BE2C (cell line): ENCODE data around the gene CFAP299.

Source experiments
- DNase-seq: peaks from one replicate; pipeline ENCODE4 v3.0.0-alpha.2; 2020
- H3K27me3 ChIP-seq: fragments of 250-450 bp; sonication (Bioruptor Pico); 2 replicates; pipeline ENCODE4 v1.5.1; 2020; ENCODE audit warnings: mild to moderate bottlenecking
- H3K36me3 ChIP-seq: fragments of 250-450 bp; sonication (Bioruptor Pico); 2 replicates; pipeline ENCODE4 v1.5.1; 2020; ENCODE audit warnings: mild to moderate bottlenecking
- H3K4me1 ChIP-seq: fragments of 250-450 bp; sonication (Bioruptor Pico); 2 replicates; pipeline ENCODE4 v1.5.1; 2020
- H3K4me3 ChIP-seq: 2 replicates; pipeline ENCODE4 v1.5.1; 2011; ENCODE audit warnings: low read depth, low read length
- H3K9me3 ChIP-seq: fragments of 250-450 bp; sonication (Bioruptor Pico); 2 replicates; pipeline ENCODE4 v1.5.1; 2020
- TF ChIP-seq, protein P1 (sequence below): IDR thresholded peaks from 2 replicates; pipeline ENCODE4 v1.5.1; 2012; ENCODE audit warnings: mild to moderate bottlenecking, low read depth, low read length

CFAP299 gene

DNA sequence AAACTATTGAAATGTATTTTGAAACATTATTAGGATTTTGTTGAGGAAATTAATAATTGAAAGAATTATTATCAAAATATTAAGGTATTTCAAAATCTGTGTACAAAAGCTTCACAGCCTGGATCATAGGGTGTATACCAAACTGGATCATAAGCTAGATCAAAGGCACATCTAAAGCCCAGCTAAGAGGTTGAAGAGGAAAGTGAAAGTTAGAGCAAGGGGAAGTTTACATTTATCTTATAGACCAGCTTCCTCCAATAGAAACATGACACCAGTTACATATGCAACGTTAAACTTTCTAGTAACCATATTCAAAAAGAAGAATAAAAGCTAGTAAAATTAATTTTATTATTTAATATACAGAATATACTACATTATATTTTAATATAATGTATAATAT, 467.8 kb downstream of the CFAP299 start:
- Histone ChIP-seq H3K9me3 (no peaks in the 10 kb centered on the region), H3K27me3 (no peaks in the 10 kb centered on the region), H3K36me3 (no peaks in the 10 kb centered on the region), H3K4me1 (no peaks in the 10 kb centered on the region), H3K4me3 (no peak overlapping the region)
- DNase-seq = no peak
- TF ChIP-seq, protein P1, sequence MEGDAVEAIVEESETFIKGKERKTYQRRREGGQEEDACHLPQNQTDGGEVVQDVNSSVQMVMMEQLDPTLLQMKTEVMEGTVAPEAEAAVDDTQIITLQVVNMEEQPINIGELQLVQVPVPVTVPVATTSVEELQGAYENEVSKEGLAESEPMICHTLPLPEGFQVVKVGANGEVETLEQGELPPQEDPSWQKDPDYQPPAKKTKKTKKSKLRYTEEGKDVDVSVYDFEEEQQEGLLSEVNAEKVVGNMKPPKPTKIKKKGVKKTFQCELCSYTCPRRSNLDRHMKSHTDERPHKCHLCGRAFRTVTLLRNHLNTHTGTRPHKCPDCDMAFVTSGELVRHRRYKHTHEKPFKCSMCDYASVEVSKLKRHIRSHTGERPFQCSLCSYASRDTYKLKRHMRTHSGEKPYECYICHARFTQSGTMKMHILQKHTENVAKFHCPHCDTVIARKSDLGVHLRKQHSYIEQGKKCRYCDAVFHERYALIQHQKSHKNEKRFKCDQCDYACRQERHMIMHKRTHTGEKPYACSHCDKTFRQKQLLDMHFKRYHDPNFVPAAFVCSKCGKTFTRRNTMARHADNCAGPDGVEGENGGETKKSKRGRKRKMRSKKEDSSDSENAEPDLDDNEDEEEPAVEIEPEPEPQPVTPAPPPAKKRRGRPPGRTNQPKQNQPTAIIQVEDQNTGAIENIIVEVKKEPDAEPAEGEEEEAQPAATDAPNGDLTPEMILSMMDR = no peak

DNA sequence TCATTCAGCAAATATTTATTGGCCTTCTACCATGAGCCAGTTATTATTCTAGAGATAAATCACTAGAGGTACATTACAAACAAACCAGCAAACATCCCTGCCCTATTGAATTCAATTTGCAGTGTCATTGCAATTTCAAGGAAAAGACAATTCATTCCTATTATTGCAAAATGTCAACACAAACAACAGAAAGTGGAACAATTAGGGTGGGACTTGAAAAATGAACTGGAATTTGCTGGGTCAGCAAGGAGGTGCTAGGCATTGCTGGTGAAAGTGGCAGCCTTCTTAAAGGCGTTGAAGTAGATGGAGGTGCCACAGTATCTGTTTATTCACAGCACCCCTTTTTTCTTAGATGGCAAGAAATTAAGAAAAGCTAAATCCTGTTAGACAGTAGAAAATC, 470.9 kb downstream of the CFAP299 start:
- no peaks in the 10 kb centered on the region for H3K36me3 ChIP-seq
- no peaks in the 10 kb centered on the region for H3K9me3 ChIP-seq
- H3K4me1 ChIP-seq = no peaks in the 10 kb centered on the region
- H3K4me3 ChIP-seq = no peak overlapping the region
- TF ChIP-seq, protein P1 = no peak
- no peak for DNase-seq
- no peaks in the 10 kb centered on the region for H3K27me3 ChIP-seq

DNA sequence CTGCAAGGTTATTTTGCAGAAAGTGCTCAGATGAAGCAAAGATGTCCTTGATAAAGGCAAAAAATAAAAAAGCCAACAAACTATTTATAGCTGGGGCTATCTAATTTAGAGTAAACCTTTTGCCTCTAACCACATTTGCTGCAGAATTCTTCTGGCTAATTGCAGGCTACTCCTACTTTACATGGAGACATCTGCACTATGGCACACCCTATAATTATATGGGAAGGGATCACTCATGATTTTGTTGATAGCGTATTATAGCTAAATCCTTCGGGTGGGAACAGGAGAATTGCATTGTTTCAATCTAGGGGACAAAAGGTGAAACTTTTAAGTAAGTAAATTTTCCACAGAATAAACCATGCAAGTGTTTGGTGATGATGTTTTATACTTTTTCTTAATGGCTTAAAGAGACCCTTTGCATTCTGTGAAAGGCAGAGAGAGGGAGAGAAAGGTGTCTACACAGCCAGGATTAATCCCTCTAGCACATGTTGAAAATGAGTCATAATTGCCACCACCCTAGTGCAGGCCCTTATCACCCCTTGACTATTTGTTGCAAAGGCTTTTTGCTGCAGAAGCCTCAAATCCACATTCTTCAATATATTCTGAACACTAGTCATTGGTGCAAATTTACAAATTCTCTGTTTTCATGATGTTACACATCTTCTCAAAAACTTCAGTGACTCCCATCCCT, 473.7 kb downstream of the CFAP299 start:
- no peaks in the 10 kb centered on the region for H3K27me3 ChIP-seq
- no peak for DNase-seq
- H3K4me1 ChIP-seq = no peaks in the 10 kb centered on the region
- no peaks in the 10 kb centered on the region for H3K36me3 ChIP-seq
- H3K9me3 ChIP-seq = no peaks in the 10 kb centered on the region
- H3K4me3 ChIP-seq = no peak overlapping the region
- TF ChIP-seq, protein P1 = no peak

DNA sequence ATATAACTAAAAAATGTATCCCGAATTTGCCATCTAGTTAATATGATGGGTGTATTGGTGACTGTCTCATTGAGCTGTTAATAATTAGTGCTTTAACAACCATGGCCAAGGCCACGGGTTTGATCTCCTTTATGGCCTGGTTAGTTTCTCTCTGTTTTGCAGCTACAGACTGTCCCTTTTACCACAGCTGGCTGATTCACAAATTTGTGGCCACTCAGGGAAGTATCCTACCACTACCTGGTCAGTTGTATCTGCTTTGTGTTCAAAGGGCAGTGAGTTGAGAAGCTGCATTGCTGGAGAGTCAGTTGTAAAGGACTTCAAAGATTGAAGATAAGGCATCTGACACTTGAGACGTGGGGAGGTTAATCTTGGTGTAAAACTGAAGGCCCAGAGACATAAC, 475.9 kb downstream of the CFAP299 start:
- Histone ChIP-seq H3K27me3 (no peaks in the 10 kb centered on the region), H3K4me1 (no peaks in the 10 kb centered on the region), H3K4me3 (no peak overlapping the region), H3K9me3 (no peaks in the 10 kb centered on the region), H3K36me3 (no peaks in the 10 kb centered on the region)
- TF ChIP-seq, protein P1 = no peak
- no peak for DNase-seq

DNA sequence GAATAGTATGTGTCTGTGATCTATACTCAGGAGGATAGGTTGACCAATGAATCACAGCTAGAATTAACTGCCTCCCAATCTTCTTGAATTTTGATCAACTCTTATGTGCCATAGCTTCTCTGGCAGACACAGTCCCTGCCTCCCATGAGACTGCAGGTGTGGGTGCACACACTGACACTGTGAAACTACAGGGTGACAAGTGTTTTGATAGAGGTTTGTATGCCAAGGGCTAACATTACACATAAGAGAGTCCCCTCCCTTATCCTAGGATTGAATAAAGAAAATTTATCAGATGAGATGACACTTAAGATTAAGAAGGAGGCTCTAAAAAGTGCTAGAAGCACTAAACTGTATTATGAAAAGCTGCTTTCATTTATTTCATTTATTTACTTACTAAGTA, 476.6 kb downstream of the CFAP299 start:
- DNase-seq = no peak
- TF ChIP-seq, protein P1 = no peak
- H3K27me3 ChIP-seq = no peaks in the 10 kb centered on the region
- H3K4me1 ChIP-seq = no peaks in the 10 kb centered on the region
- no peak overlapping the region for H3K4me3 ChIP-seq
- H3K36me3 ChIP-seq = no peaks in the 10 kb centered on the region
- H3K9me3 ChIP-seq = no peaks in the 10 kb centered on the region

DNA sequence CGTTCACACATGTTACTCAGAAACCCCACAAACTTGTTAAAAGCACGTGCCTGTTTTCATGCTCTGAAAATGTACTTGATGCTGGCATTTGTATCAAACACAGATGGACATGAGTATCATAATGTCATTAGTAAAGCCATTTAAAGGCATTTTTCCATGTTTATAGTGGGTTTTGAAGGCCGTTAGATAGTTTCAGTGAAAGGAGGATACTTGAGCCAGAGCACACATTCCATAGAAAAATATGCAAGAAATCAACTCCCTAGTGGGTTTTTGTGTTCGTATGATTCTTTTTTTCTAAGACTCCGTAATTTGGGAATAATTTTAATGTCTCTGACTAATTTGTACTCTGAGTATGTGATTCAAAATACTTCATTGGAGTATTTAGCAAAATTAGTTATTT, 478.7 kb downstream of the CFAP299 start:
- Histone ChIP-seq H3K4me1 (no peaks in the 10 kb centered on the region), H3K4me3 (no peak overlapping the region), H3K27me3 (no peaks in the 10 kb centered on the region), H3K36me3 (no peaks in the 10 kb centered on the region), H3K9me3 (no peaks in the 10 kb centered on the region)
- TF ChIP-seq, protein P1 = no peak
- no peak for DNase-seq
